ENCODE measurements around the gene OLFM1.

OLFM1 gene

DNA sequence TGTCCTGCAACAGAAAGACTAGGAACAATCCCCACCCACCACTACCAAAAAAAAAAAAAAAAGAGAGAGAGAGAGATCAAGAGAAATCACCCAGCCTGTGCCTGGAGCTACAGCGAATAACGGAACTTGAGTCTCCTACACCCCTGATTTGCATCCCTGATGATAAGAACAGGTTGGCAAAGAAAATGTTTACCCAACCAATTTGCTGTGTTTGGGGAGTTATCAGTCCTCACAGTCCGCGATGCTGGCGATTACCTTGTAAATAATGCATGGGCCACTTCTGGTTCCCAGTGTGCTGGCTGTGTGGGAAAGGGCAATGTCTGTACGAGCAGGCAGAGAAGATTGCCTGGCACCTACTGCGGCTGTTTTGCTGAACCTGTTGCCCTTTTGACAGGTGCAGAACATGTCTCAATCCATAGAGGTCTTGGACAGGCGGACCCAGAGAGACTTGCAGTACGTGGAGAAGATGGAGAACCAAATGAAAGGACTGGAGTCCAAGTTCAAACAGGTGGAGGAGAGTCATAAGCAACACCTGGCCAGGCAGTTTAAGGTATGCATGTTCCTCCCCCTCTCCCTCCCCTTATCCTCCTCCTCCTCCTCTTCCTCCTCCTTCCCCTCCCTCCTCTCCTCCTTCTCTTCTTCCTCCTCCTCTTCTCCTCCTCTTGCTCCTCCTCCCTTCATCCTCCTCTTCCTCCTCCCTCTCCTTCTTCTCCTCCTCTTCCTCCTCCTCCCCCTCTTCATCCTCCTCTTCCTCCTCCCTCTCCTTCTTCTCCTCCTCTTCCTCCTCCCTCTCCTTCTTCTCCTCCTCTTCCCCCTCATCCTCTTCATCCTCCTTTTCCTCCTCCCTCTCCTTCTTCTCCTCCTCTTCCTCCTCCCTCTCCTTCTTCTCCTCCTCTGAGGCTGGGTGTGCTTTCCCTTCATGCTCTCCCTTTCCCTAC is 8.3 kb downstream of the OLFM1 start:
- no peak overlapping the region for H3K27ac Mint-ChIP-seq
- no peaks in the 10 kb centered on the region for H3K36me3 Mint-ChIP-seq (ENCODE audit: insufficient read depth)
- DNase-seq: no peak
- H3K9me3 Mint-ChIP-seq: no peaks in the 10 kb centered on the region
- no peaks in the 10 kb centered on the region for H3K4me1 Mint-ChIP-seq (ENCODE audit: low read depth in 2 of 2)
- peaks cover 35 to 82% of the 10 kb centered on the region in 2 donors for H3K27me3 Mint-ChIP-seq
- no peak overlapping the region for H3K4me3 Mint-ChIP-seq
- no peak for ATAC-seq (replicated peaks)

DNA sequence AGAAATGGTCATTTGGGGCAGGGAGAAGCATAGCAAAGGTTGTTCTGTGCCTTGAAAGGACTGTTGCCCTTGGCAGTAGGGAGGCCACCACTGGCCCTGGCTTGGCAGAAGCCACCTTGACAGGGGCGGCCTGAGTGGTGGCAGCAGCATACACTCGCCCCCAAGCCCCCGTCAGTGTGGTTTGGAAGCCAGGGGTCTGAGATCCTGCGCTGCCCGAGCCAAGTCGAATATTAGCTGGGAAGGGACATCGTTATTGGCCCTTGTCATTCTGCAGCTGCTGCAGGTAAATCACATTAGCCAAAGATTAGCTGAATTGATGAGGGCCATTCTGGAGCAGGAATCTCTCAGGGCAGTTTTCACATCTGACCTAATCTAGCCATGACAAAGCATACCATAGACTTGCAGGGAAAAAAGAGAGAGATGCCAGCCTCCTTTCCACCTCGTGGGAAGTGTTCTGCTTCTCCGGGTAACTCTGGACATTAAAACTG is 9.0 kb downstream of the OLFM1 start:
- no peak overlapping the region for H3K4me3 Mint-ChIP-seq
- H3K36me3 Mint-ChIP-seq (ENCODE audit: insufficient read depth): no peaks in the 10 kb centered on the region

DNA sequence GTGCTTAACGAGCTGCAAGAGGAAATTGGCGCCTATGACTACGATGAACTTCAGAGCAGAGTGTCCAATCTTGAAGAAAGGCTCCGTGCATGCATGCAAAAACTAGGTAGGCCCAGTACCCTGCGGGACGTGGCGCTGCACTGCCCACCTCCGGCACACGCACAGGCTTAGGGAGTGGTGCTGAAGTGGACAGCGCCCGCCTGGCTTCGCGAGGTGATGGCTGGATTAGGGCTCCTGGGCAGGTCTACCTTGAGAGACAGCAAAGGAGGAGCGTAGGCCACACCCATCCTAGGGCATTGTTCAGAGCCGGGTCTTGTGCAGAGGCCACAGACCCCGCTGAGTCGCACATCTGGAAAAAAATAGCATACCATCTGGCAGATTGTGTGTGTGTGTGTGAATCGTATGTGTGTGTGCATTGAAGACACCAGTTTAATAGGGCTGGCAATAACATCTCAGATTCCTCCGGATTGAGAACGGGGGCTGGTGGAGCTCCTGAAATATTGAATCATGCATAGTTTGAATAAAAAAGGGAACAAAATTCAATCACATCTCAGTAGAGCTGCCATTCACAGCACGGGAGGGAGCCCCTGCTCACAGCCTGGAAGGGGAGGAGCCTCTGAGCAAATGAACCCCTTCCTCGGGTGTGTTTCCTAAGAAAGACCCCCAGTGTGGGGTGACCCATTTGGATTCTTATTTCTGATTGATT is 11.1 kb downstream of the OLFM1 start:
- Mint-ChIP-seq H3K27ac (no peak overlapping the region), H3K27me3 (peaks cover 41 to 95% of the 10 kb centered on the region in 2 donors), H3K4me3 (no peak overlapping the region), H3K4me1 (ENCODE audit: low read depth in 2 of 2) (no peaks in the 10 kb centered on the region), H3K36me3 (ENCODE audit: insufficient read depth) (peaks cover 3% of the 10 kb centered on the region), H3K9me3 (no peaks in the 10 kb centered on the region)
- ATAC-seq (replicated peaks) (no peak), DNase-seq (no peak)

More for the DNA sequence above, 9.0 kb downstream of the OLFM1 start:
- peaks cover 42 to 88% of the 10 kb centered on the region in 2 donors for H3K27me3 Mint-ChIP-seq
- no peak for DNase-seq
- no peaks in the 10 kb centered on the region for H3K9me3 Mint-ChIP-seq
- ATAC-seq (replicated peaks): no peak
- no peaks in the 10 kb centered on the region for H3K4me1 Mint-ChIP-seq (ENCODE audit: low read depth in 2 of 2)
- no peak overlapping the region for H3K27ac Mint-ChIP-seq

DNA sequence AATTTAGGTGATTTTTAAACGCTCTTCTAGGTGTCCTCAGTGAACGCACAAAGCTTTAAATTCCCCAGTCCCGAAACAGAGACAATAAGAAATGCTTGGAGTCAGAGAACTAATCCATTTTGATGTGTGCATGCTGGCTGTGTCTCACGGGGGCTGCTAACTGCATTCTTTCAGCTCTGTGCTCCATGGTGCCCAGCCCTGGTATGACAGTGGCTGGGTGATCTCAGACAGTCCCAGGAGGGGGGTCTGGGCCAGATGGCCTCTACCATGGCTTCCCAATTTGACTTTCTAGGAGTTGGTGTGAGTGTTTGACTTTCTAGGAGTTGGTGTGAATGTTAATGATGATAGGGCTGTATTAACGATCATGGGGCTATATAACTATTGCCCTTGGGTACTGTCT is 12.1 kb downstream of the OLFM1 start:
- Mint-ChIP-seq H3K9me3 (no peaks in the 10 kb centered on the region), H3K36me3 (ENCODE audit: insufficient read depth) (peaks cover 3% of the 10 kb centered on the region), H3K27me3 (peaks cover 40 to 95% of the 10 kb centered on the region in 2 donors), H3K4me3 (no peak overlapping the region), H3K27ac (no peak overlapping the region), H3K4me1 (ENCODE audit: low read depth in 2 of 2) (no peaks in the 10 kb centered on the region)
- DNase-seq (no peak), ATAC-seq (replicated peaks) (no peak)

DNA sequence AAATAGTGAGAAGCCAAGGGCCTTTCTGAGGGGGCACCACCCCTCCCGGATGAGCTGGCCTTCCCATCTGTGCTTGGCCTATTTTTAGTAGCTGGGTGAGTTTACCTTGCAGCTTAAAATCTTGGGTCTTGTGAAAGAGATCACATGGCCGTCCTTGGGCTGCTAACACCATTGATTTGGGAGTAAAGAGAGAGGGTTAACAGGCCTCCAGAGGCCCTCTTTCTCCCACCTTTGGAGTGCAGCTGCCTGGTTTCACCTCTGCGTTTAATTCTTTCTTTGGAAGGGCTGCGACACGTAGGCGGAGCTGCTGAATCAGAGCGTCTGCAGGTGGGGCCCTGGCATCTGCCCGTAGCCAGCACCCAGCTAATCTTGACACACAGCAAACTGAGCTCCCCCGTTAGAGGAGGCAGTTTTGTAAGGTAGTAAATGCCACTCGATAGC is 12.8 kb downstream of the OLFM1 start:
- H3K27me3 Mint-ChIP-seq: peaks cover 42 to 95% of the 10 kb centered on the region in 2 donors
- ATAC-seq (replicated peaks): no peak
- no peak overlapping the region for H3K27ac Mint-ChIP-seq
- no peak for DNase-seq
- H3K36me3 Mint-ChIP-seq (ENCODE audit: insufficient read depth): peaks cover 3% of the 10 kb centered on the region
- no peak overlapping the region for H3K4me3 Mint-ChIP-seq
- H3K9me3 Mint-ChIP-seq: no peaks in the 10 kb centered on the region
- H3K4me1 Mint-ChIP-seq (ENCODE audit: low read depth in 2 of 2): peaks cover 0 to 1% of the 10 kb centered on the region in 2 donors

DNA sequence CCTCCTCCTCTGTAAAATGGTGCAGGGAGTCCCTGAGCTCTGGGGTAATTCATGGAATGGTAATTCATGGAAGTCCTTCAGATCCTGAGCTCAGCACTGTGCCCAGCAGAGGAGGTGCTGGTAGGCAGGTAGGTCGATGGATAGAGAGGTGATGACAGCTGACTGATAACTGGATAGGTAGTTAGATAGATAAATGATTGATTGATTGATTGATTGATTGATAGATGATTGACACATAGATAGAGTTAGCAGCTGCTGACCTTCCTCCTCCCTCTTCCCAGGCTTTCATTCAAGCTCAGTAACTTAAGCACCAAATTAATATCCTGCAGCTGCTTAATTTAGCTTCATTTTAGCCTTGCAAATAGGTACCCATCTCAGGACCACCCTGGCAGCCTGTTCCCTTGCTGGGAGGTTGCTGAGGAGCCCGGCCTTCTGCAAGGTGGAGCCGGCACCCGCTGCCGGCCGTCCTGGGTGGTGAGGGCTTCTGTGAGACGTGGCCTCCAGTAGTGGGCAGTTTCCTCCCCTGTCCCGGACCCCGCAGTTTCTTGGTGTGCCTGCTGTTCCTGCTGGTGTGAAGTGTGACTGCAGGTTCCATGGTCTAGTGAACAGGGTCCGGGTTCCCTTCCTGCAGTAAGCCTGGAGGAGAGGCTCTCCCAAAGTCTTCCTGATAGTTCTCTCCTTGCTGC is 13.4 kb downstream of the OLFM1 start:
- Mint-ChIP-seq H3K9me3 (no peaks in the 10 kb centered on the region), H3K27me3 (peaks cover 39 to 94% of the 10 kb centered on the region in 2 donors)
- DNase-seq: no peak

DNA sequence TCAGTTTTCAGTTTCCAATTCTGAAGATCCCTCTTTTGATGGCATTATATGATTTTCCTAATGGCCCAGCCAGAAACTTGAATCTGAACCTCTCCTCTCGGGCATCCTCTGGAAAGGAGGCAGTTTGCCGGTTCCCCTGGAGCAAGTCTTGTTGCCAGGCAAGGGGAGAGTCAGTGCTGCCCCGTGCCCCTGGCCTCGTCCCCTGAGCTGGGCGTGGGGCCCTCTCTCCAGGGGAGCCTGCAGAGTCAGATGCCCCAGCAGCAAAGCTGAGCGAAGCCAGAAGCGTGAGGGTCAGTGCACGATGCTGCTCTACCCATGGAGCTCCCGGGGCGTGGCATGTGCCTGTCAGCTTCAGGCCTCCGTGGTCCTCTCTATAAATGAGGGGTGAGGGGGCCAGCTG is 14.0 kb downstream of the OLFM1 start:
- Mint-ChIP-seq H3K27me3 (peaks cover 39 to 94% of the 10 kb centered on the region in 2 donors), H3K36me3 (ENCODE audit: insufficient read depth) (peaks cover 3% of the 10 kb centered on the region)

More for the DNA sequence above, 13.4 kb downstream of the OLFM1 start:
- Mint-ChIP-seq H3K36me3 (ENCODE audit: insufficient read depth) (peaks cover 3% of the 10 kb centered on the region), H3K4me3 (no peak overlapping the region), H3K27ac (no peak overlapping the region), H3K4me1 (ENCODE audit: low read depth in 2 of 2) (peaks cover 0 to 1% of the 10 kb centered on the region in 2 donors)
- ATAC-seq (replicated peaks): no peak

DNA sequence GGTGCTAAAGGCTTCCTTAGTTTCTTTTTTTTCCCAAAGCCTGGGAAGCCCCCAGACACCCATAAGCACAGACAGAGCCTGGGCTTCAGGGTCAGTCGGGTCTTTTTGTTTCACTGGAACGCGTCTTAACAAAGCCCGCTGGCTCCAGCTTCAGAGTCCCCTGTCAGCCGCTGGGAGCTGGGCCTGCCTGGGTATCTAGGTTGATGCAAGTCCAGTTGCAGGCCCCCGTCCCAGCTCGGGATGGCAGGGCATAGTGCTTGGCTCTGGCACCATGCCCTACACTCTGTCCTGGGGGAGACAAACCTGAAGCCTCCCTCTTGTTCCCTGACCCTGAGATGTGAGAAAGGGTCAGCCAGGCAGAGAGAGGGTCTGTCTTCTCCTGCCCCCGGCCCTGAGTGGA is 14.5 kb downstream of the OLFM1 start:
- peaks cover 0 to 1% of the 10 kb centered on the region in 2 donors for H3K4me1 Mint-ChIP-seq (ENCODE audit: low read depth in 2 of 2)
- ATAC-seq (replicated peaks) (no peak), DNase-seq (no peak)
- H3K36me3 Mint-ChIP-seq (ENCODE audit: insufficient read depth): peaks cover 3% of the 10 kb centered on the region
- peaks cover 39 to 96% of the 10 kb centered on the region in 2 donors for H3K27me3 Mint-ChIP-seq
- no peak overlapping the region for H3K4me3 Mint-ChIP-seq
- H3K27ac Mint-ChIP-seq: no peak overlapping the region
- no peaks in the 10 kb centered on the region for H3K9me3 Mint-ChIP-seq

More for the DNA sequence above, 14.0 kb downstream of the OLFM1 start:
- Mint-ChIP-seq H3K9me3 (no peaks in the 10 kb centered on the region), H3K4me1 (ENCODE audit: low read depth in 2 of 2) (peaks cover 0 to 1% of the 10 kb centered on the region in 2 donors), H3K4me3 (no peak overlapping the region), H3K27ac (no peak overlapping the region)
- DNase-seq: no peak
- ATAC-seq (replicated peaks): no peak

DNA sequence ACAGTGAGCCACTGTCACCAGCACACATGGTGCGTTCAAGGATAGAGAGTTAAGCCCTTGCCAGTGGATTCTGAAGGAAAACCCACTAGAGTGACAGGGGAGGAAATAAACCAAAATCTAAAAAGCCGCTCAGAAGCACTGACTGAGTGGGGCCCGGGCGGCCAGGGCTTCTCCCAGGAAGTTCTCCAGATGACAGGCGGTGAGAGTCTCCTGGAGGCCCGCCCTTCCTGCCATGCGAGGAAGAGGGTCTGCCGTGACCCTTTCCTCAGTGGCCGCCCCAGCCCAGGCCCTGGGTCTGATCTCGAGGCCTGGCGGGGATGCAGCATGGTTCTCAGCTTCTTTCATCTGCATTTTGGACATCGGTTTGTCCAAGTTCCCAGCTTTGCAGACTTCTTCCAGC is 14.9 kb downstream of the OLFM1 start:
- Mint-ChIP-seq H3K4me3 (no peak overlapping the region), H3K36me3 (ENCODE audit: insufficient read depth) (peaks cover 3% of the 10 kb centered on the region), H3K27ac (no peak overlapping the region), H3K27me3 (peaks cover 42 to 97% of the 10 kb centered on the region in 2 donors), H3K4me1 (ENCODE audit: low read depth in 2 of 2) (peaks cover 0 to 1% of the 10 kb centered on the region in 2 donors), H3K9me3 (no peaks in the 10 kb centered on the region)
- ATAC-seq (replicated peaks): no peak
- DNase-seq: no peak

DNA sequence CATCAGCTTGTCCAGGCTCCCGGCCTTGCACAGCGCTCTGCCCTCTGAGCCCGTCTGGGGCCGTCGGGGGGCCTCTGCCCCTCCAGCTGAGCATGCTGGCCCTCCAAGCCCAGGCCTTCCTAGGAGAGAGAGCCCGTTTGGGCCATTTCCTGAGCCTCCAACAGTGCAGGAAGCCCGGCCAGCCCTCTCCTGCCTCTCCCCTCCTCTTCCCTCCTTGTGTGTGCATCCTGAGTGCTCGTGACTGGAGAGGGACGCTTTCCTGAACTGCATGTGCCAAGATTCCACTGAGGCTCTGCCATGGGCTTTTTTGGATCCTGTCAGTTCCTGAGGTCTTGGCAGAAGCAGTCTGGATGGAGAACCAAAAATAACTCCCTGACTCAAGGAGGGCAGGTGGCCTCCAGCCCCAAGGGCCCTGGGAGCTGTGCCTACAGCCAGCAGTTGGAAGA is 15.6 kb downstream of the OLFM1 start:
- no peak overlapping the region for H3K27ac Mint-ChIP-seq

DNA sequence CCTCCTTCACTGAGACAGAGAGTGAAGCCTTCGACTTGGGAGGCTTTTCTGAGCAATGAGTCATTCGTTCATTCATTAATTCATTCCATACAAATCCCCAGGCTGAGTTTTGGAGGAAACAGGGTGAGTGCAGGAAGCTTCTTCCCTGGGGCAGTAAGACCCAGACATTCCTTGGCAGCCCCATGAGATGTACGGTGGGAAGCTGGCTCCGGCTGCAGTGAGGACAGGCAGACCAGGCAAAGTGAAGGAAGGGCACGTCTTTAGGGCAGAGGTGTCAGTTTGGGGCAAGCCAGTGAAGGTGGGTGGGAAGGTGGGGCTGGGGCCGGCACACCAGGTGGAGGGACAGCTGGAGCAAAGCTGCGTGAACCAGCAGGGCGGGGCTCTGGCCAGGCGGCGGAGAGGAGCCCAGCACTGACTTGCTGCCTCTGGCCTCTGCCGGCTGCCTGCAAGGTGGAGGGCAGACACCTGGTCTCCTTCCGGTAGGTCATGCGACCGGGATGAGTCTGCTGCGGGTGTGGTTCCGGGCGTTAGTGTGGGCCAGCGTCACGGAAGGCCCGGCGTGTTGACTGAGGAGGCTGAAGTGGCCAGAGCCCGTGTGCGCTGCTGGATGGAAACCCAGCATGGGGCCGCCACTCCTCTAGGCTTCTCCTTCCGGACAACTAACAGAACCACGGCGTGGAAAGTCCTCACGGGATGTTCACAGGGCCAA is 16.6 kb downstream of the OLFM1 start:
- Mint-ChIP-seq H3K36me3 (ENCODE audit: insufficient read depth) (peaks cover 3% of the 10 kb centered on the region), H3K4me3 (no peak overlapping the region), H3K27me3 (peaks cover 56 to 97% of the 10 kb centered on the region in 2 donors), H3K4me1 (ENCODE audit: low read depth in 2 of 2) (peaks cover 5 to 7% of the 10 kb centered on the region in 2 donors), H3K9me3 (no peaks in the 10 kb centered on the region), H3K27ac (no peak overlapping the region)
- DNase-seq: no peak
- no peak for ATAC-seq (replicated peaks)

More for the DNA sequence above, 15.6 kb downstream of the OLFM1 start:
- Mint-ChIP-seq H3K27me3 (peaks cover 49 to 97% of the 10 kb centered on the region in 2 donors), H3K36me3 (ENCODE audit: insufficient read depth) (peaks cover 3% of the 10 kb centered on the region), H3K4me3 (no peak overlapping the region), H3K9me3 (no peaks in the 10 kb centered on the region), H3K4me1 (ENCODE audit: low read depth in 2 of 2) (peaks cover 0 to 1% of the 10 kb centered on the region in 2 donors)
- ATAC-seq (replicated peaks) (no peak), DNase-seq (no peak)

DNA sequence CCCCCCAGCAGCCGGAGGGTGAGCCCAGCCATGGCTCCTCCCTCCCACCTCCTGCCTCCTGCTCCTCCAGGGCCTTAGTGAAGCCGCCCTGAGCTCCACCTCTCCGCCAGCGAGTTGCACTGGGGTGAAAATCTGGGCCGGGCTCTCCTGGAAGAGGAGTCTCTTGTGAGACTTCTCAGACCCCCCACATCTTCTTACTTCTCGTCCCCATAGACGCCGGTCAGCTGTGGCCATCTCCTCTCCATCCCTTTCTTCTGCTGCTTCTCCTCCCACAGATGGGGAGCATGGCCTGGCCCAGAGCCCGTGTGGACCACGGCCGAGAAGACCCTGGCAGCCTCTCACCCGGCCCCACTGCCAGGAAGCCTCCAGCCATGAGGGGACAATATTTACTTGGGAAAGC is 17.3 kb downstream of the OLFM1 start:
- Mint-ChIP-seq H3K9me3 (no peaks in the 10 kb centered on the region), H3K4me1 (ENCODE audit: low read depth in 2 of 2) (peaks cover 7 to 9% of the 10 kb centered on the region in 2 donors), H3K36me3 (ENCODE audit: insufficient read depth) (peaks cover 3% of the 10 kb centered on the region), H3K27ac (no peak overlapping the region), H3K4me3 (no peak overlapping the region), H3K27me3 (peaks cover 56 to 97% of the 10 kb centered on the region in 2 donors)
- DNase-seq (no peak), ATAC-seq (replicated peaks) (no peak)

Measured in effector memory CD8-positive, alpha-beta T cell (primary cell).